Measurements from ENCODE around the gene MATR3.
A peak's percentile ranks its signal among the peaks of the same experiment; 100 is the strongest.

The MATR3 gene

DNA sequence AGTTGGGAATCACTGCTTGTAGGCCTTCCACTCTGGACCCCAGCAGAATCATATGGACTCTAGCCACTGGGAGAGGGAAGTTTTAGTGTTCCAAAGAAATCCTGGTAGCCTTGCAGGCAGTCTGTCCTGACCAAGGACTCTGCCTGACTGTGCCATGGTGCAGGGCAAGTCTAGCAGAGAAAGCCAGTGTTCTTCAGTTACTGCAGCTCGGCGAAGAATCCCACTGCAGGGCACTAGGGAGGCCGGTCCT, 20.3 kb upstream of the MATR3 start:
- DNase-seq, result no peak

DNA sequence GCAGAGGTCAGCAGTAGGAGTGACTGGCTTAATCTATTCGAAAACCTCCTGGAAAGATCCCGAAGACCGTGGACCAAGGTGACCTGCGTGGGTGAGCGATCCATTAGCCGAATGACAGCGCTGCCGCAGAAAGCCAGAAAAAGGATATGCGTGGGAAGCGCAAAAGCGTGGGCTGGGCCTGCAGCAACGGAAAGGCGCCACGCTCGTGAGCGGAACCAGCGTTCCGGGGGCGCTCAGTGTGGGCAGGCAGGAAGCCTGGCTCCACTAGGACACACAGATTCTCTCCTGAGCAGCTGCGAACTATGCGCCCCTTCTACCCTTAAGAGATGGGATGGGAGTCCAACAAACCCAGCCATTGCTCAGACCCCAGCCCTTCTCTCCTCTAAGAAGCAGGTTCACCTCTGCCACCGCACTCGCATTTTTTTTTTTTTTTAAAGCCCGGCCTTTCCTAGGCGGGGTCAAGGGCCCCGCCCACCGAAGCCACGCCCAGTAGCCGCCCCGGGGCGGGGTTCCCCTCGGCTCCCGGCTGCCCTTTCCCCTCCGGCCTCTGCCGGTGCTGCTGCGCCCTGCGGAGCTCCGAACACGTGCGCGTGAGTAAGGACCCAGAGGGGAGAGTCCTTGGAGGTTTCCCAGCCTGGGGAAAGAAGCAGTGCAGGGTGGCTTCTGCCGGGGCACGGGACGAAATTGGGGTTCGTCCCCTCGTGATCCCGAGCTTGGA, 19.8 kb upstream of the MATR3 start:
- peak; percentile 68 to 75 for DNase-seq

DNA sequence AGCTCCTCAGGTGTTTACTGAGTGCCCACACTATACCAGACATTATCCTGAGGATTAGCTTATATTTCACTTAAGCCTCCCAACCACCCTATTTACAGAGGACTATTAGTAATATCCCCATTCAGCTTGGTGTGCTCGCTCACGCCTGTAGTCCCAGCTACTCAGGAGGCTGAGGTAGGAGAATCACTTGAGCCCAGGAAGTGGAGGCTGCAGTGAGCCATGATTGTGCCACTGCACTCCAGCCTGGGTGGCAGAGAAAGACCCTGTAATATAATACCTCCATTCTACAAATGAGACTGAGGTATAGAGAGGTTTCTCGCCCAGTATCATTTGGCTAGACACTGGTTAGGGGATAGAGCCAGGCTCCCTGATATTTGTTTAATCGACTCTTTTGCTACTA, 18.0 kb upstream of the MATR3 start:
- DNase-seq, result no peak

DNA sequence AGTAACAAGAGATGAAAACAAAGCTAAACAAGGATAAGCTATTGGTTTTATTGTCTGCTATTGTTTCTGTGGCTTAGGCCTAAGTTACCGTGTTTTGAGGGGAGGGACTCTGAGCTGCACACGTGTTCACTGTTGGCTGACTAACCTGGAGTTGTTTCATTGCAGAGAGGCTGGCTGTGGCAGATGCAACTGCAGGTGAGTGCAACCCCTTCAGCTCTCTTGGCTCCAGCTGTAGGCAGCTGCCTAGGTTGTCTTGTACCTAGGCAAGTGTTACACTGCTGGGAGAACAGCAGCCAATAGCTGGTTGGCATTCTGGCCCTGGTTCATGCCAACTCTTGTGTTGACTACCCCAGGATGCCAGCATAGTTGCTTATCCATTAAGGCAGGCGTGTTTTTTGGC, 17.6 kb upstream of the MATR3 start:
- peak in 1 of 2 experiments; percentile 18 for DNase-seq

DNA sequence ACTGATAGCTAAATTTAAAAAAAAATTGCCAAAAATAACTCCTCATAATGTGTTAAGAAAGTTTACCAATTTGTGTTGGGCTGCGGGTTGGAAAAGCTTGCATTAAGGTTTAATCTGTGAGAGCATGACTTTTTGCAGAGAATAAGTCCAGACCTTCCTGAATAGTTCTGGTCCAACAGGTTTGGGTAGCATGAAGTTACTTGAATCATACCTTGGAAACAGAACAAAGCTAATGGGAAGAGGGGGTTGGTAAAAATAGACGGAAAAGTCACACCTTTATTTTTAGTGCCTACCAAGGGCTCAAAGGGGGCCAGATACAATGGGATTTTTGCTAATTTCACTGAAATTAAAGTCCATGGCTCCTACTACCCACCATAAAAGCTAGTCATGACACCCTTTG, 17.1 kb upstream of the MATR3 start:
- DNase-seq, result no peak

DNA sequence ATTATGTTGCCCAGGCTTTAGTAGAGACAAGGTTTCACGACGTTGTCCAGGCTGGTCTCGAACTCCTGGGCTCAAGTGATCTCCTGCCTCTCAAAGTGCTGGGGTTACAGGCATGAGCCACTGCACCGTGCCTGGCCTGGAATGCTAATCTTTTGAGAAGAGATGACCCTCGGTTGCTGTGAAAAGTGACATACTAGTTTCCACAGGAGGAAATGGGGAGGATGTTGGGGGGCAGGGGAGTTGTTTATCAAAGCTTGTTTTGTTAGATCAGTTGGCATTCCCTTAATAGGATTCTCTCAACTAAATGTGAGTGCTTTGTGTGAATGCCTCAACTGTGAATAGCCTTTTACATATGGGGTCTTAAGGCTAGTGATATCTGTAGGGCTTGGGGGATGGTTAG, 16.4 kb upstream of the MATR3 start:
- DNase-seq, result no peak

DNA sequence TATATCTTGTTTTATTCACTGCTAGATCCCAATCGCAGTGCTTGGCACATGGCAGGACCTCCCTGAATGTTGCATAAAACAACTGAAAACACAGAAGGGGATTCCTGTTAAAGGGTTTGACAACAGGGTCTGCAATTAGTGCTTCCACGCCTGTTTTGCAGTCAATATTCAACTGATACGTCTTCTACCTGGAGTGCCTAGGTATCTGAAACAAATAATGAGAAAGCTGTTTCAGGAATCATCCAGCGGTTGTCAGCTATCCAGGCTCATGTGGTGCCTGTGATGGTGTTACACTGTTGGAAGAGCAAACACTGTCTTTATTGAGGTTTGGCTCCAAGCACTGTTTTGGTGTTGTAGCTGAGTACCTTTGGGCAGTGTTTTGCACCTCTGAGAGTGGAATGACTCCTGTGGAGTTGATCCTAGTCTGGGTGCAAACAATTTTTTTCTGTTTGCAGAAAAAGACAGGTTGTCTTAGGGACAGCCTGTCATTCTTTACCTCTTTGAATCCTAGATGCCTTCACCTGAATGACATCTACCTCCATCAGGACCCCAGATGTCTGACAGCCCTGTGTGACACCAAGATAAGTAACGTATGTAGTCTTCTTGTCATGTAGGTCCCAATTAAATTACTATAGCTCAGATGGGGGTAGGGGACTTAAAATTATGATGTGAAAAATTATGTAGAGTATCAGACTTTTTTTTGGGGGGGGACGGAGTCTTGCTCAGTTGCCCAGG, 14.8 kb upstream of the MATR3 start:
- DNase-seq, result peak in 1 of 2 experiments; percentile 7

DNA sequence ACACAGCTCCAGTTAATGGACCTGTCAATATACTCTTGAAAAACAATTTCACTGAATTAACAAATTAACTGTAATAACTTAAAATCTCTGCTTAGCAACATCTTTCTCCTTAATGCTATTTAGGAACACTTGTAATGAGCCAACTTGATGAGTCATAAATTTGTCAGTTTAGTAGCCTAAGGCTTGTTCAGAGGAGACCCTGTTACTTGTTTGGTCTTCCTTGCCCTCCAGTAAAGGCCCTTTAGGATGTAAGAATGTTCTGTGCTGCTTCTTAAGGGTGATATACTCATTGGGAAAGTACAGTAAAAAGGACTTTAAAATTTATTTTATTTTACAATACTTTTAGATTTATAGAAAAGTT, 11.4 kb upstream of the MATR3 start:
- DNase-seq, result no peak

DNA sequence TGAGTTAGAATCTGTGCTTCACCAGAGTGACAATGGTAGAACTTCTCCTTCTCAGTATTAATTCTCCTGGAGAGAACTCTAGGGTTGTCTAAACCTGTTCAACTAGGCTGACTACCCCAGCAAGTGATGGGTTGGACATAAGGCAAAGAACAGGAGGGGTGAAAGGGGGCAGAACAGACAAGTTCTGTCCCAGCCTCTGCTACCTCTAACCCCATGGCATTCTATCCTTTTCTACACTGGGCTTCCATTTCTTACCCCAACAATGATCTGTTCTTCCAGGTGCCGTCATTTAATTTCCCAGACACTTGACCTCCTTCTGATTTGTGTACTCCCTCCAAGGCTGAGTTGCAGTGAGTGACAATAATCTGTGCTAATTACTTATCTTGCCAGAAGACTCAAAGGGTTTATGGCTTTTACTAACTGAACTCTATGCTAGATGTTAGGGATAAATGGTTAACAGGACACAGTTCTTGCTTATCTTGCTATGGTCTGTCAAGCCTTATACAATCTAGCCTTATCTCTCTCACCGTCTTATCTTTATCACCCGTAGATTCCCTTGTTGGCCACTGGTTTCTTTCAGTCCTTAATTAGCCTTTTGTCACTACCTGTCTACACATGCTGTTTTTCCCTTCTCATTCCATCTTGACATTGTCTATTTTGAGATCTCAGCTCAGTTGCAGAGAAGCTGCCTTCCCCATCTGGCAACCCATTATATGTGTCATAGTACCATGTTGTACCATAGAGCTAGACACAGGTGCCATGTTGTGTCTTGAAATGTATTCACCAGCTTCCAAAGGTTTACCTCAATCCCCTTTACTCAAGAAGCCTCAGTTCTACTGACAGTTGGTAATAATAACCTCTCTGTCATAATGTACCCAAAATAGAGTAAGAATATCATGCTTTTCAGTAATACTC, 10.0 kb upstream of the MATR3 start:
- no peak for DNase-seq

DNA sequence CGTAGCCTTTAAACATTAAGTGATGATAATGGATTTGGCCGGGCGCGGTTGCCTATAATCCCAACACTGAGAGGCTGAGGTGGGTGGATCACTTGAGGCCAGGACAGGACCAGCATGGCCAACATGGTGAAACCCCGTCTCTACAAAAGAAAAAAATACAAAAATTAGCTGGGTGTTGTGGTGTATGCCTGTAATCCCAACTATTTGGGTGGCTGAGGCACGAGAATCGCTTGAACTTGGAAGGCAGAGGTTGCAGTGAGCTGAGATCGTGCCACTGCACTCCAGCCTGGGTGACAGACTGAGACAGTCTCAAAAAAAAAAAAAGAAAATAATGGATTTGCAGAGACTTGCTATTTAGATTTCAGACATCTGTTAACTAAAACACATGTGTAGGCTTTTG, 9.2 kb upstream of the MATR3 start:
- DNase-seq, result no peak

DNA sequence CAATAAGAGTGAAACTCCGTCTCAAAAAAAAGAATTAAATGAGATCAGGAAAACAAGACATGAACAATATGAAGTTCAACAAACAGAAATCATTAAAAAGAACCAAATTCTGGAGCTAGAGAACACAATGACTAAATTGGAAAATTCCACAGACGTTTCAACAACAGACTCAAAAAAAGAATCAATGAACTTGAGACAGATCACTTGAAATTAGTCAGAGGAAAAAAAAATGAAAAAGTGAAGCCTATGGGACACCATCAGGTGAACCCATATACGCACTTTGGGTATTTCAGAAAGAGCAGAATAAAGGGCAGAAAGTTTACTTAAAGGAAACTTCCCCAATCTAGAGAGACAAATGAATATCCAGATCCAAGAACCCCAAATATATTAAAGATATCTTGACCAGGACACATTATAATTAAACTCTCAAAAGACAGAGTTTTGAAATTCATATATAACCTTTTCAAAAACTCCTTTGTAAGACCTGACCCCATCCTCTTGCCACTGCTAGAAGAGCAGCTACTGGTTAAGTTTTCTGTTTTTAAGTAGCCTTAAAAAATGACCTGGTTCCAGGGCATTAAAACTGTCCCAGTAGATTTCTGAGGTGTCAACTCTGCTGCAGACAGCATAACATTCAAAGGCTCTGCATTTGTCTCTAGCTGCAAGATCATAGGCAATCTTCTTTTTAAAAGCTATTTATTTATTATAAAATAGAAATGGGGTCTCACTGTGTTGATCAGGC, 7.7 kb upstream of the MATR3 start:
- no peak for DNase-seq

DNA sequence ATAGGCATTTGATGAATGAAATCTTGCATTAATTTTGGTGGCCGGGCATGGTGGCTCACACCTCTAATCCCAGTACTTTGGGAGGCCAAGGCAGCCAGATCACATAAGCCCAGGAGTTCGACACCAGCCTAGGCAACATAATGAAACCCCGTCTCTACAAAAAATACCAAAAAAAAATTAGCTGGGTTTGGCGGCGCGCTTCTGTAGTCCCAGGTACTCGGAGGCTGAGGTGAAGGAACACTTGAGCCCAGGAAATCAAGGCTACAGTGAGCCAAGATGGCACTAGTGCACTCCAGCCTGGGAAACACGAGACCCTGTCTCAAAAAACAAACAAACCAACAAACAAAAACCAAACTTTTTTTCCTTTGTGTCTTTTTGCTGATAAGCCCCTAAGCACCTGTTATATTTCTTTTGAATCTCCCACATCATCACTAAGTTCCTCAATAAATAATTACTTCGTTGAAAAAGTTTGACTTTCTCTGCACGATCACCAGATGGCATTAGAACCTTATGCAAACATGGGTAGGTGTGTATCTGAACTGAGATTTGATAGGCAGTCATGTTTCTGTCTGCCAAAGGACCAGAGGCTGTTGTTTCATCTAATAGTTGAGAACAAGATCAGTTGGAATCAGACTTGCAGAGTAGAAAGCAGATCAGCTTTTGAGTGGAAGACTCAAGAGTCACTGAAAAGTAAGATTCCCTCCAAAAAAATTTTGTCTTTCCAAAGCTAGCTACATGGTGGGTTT, 5.5 kb upstream of the MATR3 start:
- DNase-seq, result no peak

DNA sequence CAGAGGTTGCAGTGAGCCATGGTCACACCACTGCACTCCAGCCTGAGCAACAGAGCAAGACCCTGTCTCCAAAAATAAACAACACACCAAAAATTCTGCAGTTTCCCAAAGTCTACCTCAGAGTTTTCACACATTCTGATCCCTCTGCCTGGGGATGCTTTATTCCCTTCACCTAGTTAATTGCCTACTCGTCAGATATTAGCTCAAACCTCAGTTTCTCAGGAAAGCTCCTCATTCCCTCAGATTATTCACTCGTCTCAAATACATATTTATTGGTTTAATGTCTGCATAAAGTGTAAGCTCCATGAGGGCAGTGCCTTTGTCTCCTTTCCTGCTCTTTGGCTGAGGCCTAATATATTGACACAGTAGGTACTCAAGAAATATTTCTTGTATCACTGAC, 2.5 kb upstream of the MATR3 start:
- no peak for DNase-seq

DNA sequence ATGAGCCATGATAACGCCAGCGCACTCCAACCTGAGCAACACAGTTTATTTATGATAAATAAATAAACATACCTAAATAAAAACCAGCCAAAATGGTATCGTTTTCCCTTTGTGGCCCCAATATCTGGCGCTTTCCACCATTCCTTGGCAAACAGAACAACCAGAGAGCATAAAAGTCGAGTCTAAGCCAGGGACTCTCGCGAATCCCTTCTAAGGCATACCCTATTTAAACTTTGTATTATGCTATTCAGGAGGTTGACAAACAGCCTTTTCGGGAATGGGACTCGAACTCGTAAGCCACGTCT, 386 bp upstream of the MATR3 start:
- DNase-seq, result no peak

DNA sequence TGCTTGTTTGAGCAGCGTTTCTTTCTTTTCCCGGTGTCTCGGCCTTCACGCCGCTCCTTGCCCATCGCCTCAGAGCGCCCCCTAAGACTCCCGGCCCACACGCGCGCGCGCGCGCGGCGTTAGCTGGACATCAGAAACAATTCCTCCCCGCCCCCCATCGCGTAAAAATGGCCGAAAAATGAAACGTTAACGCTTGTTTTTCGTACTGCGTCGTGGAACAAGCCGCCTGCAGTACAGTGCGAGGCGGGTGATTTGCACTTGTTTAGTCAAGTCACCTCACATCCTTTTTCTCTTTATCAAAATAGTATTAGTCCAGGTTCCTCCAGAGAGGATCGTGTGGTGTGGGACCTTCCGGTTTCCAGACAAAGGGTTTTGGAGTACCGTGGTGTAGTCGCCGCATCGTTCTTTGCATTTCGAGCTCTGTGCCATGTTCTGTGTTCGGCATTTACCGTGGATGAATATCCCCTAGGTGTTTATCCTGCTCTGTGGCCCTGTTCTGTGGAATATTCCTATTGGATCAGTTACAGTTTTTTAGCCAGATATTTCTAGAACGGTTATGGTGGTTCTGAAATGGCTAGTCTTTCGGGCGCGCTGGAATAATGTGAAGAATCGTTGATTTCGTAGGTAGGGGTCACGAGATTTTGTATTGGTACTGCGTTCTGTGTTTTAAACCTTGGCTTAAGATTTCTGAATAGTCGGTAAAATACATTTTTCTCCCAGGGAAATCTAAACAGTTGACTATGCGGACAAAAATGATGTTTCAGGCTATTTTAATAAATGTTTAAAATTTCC, 1.0 kb downstream of the MATR3 start:
- DNase-seq, result peak; percentile 41 to 64

DNA sequence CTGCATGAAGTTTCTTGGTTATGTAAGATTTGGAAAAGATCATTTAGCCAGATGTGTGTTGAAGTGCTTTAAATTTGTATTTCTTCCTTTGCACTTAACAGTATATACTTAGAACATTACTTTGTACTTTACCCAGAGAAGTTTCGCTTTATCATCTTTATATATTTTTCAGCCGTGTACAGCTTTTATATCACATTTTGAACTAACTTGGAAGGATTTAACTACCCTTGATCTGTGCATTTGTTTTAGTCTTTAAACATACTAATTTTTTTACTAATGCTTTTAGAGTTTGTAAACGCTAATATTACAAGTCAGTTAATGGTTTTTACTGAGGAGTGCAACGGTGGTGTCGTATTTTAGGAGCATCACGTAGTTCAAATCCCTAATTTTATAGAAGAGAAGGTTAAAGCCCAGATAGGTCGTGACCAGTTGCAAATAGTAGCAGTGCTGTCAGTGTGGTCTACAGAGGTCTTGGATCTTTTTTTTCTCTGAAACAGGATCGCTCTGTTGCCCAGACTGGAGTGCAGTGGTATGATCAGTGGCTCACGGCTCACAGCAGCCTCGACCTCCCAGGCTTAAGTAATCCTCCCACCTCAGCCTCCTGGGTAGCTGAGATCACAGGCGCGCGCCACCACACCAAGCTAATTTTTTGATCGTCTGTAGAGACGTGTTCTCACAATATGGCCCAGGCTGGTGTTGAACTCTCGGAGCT, 2.0 kb downstream of the MATR3 start:
- no peak for DNase-seq

DNA sequence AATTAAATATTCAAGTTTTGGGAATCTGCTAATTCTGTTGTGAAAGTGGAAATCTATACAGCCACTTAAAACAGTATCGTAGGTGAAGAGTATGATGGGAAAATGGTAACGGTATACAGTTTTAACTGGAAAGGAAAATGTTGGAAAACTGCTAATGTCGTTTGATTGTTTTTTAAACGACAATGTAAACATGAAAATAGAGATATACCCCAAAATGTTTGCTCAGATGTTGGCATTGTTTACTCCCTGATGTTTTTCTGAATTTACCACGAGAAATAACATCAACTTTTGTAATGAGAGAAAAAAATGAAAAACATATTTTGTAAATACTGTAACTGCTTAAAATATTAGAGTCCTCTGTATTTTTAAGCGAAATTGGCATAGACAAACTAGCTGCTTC, 2.7 kb downstream of the MATR3 start:
- no peak for DNase-seq

DNA sequence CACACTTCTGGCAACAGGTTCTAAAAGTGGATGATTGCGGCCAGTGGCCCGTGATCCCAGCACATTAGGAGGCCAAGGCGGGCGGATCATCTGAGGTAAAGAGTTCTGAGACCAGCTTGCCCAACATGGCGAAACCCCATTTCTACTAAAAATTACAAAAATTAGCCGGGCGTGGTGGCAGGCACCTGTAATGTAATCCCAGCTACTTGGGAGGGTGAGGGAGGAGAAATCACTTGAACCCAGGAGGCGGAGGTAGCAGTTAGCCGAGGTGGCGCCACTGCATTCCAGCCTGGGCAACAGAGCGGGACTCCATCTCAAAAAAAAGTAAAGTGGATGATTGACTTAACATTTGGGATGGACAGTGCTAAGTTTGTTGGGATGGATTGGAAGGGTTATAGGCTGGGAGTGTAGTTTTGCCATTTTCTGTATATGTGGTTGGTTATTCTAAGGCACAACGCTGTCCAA, 3.4 kb downstream of the MATR3 start:
- no peak for DNase-seq

DNA sequence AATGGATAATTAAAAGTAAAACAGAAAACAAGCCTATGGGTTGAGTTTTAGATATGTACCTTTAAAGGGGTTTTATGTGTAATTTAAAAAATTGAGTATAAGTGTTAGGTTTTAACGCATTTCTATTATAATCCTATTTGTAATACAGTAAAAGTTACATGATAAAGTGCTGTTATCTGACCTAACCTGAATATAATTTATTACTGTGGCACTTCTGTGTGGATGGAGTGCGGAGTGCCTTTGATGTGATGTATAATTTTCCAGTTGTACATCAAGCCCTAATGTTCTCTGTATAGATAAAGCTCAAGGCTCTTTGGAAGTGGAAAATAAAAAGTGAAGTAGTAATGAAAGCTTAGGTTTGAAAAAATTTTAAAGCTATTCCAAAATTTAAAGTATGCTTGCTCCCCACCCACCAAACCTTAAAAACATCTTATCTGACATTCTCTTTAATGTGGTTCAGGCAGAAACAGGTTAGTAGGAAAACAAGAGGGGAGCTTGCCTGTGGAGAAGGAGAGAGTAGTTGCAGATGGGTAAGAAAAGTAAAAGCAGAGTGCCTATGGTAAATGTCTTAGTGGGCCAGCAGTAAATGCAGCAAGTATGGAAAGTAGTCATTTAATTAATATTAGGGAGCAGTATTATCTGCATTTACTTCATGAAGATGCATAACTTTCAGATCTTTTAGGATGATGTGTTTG, 4.0 kb downstream of the MATR3 start:
- DNase-seq, result no peak

DNA sequence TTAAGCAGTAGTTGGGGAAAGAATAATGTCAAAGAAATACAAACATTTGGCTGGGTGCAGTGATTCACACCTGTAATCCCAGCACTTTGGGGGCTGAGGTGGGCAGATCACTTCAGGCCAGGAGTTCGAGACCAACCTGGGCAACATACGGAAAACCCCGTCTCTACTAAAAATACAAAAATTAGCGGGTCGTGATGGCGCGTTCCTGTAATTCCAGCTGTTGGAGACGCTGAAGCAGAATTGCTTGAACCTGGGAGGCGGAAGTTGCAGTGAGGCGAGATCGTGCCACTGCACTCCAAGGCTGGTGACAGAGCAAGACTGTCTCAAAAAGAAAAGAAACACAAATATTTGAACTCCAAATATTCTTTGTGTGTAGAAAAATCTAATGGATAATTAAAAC, 4.7 kb downstream of the MATR3 start:
- no peak for DNase-seq

DNA sequence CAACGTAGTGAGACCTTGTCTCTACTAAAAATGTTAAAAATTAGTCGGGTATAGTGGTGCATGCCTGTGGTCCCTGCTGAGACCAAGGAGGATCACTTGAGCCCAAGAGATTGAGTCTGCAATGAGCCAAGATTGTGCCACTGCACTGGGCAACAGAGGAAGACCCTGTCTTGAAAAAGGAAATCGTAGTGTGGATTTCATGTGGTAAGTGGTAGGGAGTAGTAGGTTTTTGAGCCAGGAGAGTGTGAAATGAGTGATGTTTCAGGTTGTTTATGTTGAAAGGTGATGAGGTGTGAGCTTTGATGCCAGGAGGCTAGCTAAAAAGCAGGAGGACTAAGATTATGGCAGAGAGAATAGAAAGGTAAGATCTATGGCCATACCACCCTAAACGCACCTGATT, 5.9 kb downstream of the MATR3 start:
- no peak for DNase-seq
